ENCODE results near the gene IQSEC2.

The IQSEC2 gene

GRCh38 chrX:53290441-53291041 is 9.2 kb upstream of the IQSEC2 start:
- no peak for DNase-seq (ENCODE audit: low read depth in 1 of 2, low spot score in 1 of 2)
- no peaks in the 10 kb centered on the region for H3K27me3 ChIP-seq (ENCODE audit: insufficient read depth, poor library complexity, severe bottlenecking)
- no peak for TF ChIP-seq SPI1 (IDR thresholded peaks at IDR 0.05; ENCODE audit: borderline replicate concordance, low read depth)
- TF ChIP-seq CTCF (IDR thresholded peaks at IDR 0.05; ENCODE audit: insufficient read depth, low read length): no peak
- no peak for TF ChIP-seq POLR2AphosphoS5 (IDR thresholded peaks at IDR 0.05; ENCODE audit: low read depth)
- no peak for TF ChIP-seq GABPA (IDR thresholded peaks at IDR 0.05; ENCODE audit: low read depth)
- no peak for TF ChIP-seq REST (IDR thresholded peaks at IDR 0.05; ENCODE audit: insufficient replicate concordance, low read depth)
- no peak overlapping the region for H3K4me3 ChIP-seq (replicated peaks; ENCODE audit: insufficient read depth, low read length)
- no peak overlapping the region for H3K27ac ChIP-seq (replicated peaks)

GRCh38 chrX:53288189-53288588 is 6.8 kb upstream of the IQSEC2 start:
- no peak overlapping the region for H3K4me3 ChIP-seq (replicated peaks; ENCODE audit: insufficient read depth, low read length)
- no peaks in the 10 kb centered on the region for H3K27me3 ChIP-seq (ENCODE audit: insufficient read depth, poor library complexity, severe bottlenecking)
- peak in 1 of 2 experiments; percentile 18 for DNase-seq (ENCODE audit: low read depth in 1 of 2, low spot score in 1 of 2)
- no peak overlapping the region for H3K27ac ChIP-seq (replicated peaks)
- no peak for TF ChIP-seq CTCF (IDR thresholded peaks at IDR 0.05; ENCODE audit: insufficient read depth, low read length)
- TF ChIP-seq SPI1 (IDR thresholded peaks at IDR 0.05; ENCODE audit: borderline replicate concordance, low read depth): no peak
- TF ChIP-seq REST (IDR thresholded peaks at IDR 0.05; ENCODE audit: insufficient replicate concordance, low read depth): no peak
- TF ChIP-seq GABPA (IDR thresholded peaks at IDR 0.05; ENCODE audit: low read depth): no peak
- no peak for TF ChIP-seq POLR2AphosphoS5 (IDR thresholded peaks at IDR 0.05; ENCODE audit: low read depth)

GRCh38 chrX:53287493-53288138 is 6.2 kb upstream of the IQSEC2 start:
- DNase-seq (ENCODE audit: low read depth in 1 of 2, low spot score in 1 of 2): peak; percentile 51 to 65
- no peaks in the 10 kb centered on the region for H3K27me3 ChIP-seq (ENCODE audit: insufficient read depth, poor library complexity, severe bottlenecking)
- TF ChIP-seq CTCF (IDR thresholded peaks at IDR 0.05; ENCODE audit: insufficient read depth, low read length): no peak
- no peak for TF ChIP-seq GABPA (IDR thresholded peaks at IDR 0.05; ENCODE audit: low read depth)
- TF ChIP-seq POLR2AphosphoS5 (IDR thresholded peaks at IDR 0.05; ENCODE audit: low read depth): no peak
- TF ChIP-seq SPI1 (IDR thresholded peaks at IDR 0.05; ENCODE audit: borderline replicate concordance, low read depth): peak; percentile 11; the same call in 1 of the 2 replicates
- no peak for TF ChIP-seq REST (IDR thresholded peaks at IDR 0.05; ENCODE audit: insufficient replicate concordance, low read depth)
- no peak overlapping the region for H3K4me3 ChIP-seq (replicated peaks; ENCODE audit: insufficient read depth, low read length)
- no peak overlapping the region for H3K27ac ChIP-seq (replicated peaks)

Measured in HL-60 (cell line).